HPDE6-E6E7 (cell line): ENCODE data around the gene NRDC.
"Not testable (repeated sequence)": the region's sequence is repeated elsewhere in the genome, so short reads cannot be mapped to it uniquely, and the experiment has no call there.

Experiments used
- DNase-seq: peaks from one replicate; pipeline ENCODE4 v3.0.0; 2011; ENCODE audit warnings: missing footprints; ENCODE audit errors: extremely low spot score

Gene NRDC

DNA sequence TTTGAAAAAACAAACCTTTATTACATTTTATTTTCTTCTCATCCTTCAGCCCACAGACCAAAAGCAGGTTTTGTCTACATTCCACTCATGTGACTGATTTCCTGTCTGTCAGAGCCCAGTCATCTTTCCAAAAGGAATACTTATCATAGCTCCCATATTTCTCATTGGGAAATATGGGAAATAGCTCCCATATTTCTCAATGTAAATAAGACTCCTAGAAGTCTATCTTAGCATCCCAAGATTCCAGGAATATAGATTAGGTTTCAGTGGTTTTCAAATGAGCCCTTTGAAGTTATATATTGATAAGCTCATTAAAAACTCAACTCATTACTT, 19.1 kb upstream of the NRDC start:
- peak; percentile 44 for DNase-seq

DNA sequence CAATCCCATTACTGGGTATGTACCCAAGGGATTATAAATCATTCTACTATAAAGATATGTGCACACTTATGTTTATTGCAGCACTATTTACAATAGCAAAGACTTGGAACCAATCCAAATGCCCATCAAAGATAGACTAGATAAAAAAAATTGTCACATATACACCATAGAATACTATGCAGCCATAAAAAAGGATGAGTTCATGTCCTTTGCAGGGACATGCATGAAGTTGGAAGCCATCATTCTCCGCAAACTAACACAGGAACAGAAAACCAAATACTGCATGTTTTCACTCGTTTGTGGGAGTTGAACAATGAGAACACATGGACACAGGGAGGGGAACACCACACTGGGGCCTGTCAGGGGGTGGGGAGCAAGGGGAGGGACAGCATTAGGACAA, 16.2 kb upstream of the NRDC start:
- not testable (repeated sequence) for DNase-seq

DNA sequence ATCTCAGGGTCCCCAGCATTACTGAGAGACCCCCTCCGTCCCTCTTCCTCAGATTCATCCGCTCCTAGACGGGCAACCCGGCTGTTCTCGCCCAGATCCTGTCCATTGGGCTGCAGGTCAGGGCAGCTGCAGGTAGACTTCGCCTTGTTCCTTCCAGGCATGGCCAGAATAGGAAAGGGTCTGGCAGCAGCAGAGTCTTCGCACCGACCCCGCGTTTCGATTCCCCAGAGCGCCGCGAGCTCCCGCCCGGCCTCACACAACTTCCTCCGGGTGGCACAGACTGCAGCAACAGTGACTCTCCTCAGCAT, 265 bp downstream of the NRDC start:
- no peak for DNase-seq

DNA sequence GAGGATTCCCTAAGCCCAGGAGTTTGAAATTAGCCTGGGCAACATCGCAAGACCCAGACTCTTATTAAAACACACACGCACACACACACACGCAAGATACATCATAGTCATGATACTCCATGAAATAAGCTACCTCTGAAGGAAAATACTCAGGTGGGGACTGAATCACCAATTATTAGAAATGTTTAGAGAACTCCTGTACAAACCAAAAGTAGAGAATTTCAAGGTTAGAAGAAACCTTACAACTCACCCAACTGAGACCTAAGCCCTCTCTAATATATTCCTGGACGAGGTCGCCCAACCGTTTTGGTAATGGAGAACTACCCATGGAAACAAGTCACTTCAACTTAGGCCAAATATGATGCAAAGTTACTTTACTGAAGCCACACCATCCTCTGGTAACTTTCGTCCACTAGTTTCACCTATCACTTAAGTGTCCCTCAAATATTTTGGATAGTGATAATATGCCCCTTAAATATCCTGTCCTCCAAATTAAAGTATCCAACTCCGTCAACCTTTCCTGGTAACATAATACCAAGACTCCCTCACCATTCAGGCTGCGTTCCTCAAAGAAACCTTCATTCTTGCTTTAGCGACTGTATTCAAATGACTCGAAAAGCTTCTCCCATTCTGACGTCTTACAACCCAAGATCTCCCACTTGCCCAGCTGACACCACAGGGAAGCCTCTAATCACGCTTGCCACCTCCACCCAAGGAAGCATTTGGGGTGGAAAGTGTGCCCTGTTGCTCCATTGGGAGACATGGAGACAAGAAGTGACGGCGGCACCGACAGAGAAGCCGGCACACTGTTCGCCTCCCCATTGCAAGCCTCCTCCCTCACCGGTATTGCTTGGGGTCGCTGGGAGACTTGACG, 856 bp downstream of the NRDC start:
- no peak for DNase-seq

DNA sequence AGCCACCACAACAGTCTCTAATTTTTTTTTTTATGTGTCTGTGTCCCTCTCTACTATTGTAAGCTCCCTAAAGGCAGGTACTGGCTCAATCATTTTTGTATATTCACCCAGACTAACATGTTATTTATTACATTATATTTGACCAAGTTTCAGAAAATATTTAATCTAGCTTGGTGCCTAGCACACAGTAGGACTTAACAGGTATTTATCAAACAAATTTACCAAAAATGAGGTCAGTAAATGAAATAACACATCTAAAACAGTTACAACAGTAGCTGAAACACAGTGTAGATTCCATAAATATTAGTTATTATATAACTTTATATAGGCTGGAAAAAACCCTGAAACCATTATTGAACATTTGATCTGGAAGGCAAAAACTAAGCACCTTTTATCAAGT, 2.7 kb downstream of the NRDC start:
- no peak for DNase-seq

DNA sequence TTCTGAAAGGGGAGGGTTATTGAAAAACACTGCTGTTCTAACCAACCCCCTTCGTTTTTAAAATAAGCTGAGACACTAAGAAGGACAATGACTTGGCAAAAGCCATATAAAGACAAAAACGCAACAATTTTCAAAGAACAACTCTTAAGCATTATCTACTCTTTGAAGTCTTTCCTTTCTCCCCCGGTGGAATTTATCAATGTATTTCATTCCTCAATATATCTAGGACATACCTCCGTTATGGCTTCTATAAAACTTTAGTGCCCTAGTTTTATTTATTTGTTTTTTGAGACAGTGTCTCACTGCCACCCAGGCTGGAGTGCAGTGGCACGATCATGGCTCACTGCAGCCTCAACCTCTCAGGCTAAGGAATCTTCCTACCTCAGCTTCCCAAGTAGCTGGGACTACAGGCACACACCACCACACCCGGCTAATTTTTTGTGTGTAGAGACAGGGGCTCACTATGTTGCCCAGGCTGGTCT, 3.2 kb downstream of the NRDC start:
- no peak for DNase-seq

DNA sequence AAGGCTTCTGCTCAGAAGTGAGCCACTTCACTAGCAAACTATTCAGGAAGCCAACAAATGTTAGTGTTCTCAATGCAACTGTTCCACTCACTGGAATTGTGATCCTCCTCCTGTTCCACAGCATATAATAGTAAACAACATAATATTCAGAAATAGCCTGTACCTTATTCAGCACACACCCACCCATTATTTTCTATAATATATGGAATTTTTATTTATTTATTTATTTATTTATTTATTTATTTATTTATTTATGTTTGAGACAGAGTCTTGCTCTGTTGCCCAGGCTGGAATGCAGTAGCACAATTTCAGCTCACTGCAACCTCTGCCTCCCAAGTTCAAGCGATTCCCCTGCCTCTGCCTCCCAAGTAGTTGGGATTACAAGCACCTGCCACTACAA, 5.3 kb downstream of the NRDC start:
- DNase-seq: not testable (repeated sequence)

DNA sequence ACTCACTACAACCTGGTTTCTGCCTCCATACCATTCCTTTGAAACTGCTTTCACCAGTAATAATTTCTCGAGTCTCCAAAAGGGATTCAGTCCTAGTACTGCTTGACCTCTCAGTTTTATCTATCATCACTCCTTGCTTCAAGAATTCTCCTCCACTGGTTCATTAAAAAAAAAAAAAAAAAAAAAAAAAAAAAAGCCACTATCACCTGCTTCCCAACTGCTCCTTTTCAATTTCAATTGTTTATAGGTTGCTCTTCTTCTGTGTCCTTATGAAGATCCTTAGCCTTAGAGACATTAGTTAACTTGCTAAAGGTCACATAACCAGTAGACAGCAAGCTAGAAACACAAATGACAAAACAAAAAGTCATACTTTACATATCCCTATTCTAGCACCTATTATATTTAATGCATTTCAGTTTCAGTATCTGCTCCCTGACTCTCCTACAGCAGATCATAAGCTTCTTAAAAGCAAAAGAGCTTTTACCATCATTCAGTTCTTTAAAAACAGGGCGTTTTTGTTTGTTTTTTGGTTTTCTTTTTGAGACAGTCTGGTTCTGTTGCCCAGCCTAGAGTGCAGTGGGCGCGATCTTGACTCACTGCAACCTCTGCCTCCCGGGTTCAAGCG, 7.1 kb downstream of the NRDC start:
- DNase-seq: no peak

DNA sequence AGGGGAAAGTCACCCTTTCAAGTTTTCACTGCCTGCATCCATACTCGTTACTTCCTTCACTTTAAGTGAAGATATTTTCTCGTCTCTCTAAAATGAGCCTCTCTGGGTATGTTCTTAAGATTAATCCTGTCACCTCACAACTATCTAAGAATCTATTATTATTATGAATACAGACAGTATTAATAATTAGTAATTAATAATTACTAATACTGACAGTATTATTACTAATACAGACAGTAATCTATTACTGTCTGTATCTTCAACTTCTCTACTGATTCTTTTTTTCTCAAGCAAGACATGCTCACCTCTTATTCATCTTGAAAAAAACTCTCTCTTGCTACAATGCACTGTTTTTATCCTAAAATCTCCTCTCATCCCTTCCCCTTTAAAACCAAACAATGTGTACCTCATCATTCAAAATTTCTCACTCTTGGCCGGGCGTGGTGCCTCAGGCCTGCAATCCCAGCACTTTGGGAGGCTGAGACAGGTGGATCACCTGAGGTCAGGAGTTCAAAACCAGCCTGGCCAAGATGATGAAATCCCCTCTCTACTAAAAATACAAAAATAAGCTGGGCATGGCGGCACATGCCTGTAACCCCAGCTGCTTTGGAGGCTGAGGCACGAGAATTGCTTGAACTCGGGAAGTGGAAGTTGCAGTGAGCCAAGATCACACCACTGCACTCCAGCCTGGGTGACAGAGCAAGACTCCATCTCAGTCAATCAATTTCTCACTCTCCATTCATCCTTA, 7.8 kb downstream of the NRDC start:
- DNase-seq: no peak

DNA sequence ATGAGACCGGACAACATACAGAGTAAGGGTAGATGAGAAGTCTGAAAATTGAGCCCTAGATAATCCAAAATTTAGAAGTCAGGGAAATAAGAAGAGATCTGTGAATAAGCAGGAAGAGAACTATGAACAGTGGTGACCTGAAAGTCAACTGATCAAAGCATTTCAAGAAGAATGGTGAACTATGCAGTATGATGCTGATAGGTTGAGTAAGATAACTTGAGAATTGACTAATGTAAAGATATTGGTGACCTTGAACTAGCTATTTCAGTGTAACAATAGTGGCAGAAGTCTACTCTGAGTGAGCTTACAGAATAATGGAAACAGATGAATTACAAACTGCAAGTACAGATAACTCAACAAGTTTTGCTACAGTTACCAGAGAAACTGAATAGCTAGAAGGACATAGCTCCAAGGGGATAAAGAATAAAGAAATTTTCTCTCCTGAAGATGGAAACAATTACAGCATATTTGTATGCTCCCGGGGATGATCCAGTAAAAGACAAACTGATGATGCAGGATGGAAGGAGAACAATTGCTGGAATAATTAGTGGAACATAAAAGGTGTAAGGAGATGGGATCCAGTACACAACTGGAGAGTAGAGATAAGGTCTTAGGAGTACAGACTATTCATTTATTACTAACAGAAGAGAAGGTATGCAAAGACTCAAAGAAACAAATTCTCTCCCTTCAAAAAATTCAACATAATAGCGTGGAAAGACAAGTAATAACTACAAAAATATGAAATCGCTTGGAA, 10.9 kb downstream of the NRDC start:
- no peak for DNase-seq

DNA sequence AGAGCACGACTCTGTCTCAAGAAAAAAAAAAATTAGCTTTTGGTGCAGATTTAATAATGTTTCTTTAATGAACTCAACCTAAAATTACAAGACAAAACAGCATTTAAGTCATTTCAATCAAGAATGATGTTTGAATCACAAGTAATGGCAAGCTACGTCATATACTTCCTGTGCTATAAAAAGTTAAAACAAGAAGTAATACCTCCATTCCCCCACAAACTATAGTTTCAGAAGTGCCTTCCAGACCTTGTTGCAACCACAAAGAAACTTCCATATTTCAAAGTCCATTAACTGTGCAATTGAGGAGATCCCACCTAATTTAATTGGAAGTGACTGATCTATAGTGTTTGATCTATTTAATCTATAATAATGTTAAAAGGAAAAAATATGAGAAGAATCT, 15.1 kb downstream of the NRDC start:
- DNase-seq: no peak

DNA sequence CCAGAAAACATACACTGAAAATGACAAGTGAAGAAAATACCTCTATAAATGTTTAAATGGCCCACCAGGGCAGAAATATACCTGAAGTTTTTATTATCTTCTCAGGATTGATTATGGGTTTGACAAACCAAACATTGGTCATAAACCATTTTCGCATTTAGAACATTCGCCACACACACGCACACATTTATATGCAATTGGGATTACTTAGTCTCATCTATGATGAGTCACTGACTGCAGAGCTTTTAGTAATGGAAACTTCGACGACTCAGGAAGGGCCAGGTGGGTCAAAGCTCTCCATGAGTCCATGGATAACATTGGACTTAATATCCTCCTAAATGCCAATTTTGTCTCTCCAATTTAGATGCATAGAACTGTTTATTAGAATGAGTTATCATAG, 16.9 kb downstream of the NRDC start:
- no peak for DNase-seq

DNA sequence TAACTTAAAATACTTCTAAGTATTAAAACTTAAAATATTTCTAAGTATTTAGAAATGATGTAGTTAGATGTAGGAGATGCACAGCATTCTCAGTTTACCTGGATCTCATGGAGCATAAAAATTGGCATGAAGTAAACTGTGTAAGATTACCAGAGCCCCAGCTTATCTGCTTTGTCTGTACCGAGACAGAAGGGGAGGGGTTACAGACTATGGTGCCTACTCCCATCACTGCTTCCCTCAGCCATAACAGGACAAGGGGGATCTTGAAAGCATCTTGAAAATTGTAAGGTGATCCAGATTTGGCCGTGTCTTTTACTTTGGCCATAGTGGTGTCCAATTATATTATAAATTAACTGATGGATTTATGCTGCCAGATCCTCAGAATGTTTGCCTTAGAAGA, 18.8 kb downstream of the NRDC start:
- no peak for DNase-seq

DNA sequence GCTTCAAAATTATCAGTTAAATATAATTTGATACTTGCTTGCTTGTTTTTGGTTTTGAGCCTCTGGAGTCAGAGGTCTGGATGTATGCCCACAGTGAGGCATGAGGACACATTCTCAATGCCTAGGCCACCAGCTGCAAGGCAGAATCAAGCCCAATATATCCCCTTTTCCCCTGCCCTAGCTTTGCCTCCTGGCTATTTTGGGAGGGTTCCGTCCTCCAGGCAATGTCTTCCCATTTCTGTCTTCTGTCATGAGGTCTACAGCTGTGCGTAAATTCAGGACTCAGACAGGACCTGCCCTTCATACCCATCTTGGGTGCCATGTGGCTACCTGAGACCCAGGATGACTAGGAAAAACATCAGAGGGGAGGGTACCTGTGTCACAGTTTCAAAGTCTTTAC, 19.2 kb downstream of the NRDC start:
- DNase-seq: no peak

DNA sequence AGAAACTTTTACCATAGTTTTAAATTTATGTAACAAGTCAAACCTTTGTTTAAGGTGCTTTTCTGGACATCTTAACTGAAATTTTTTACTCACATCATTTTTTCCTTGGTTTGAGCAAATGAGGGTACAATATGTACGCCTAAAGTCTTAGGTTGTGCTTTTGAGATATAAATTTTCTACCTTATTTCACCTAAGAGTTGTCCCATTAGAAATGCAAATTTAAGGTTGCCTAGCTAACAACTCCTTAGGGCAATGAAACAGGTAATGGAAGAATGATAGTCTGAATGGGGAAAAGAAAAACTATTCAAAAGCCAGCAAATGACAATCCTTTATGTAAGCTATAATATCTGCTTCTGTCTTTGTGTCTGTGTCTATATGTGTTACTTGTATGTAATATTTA, 19.6 kb downstream of the NRDC start:
- DNase-seq: no peak

DNA sequence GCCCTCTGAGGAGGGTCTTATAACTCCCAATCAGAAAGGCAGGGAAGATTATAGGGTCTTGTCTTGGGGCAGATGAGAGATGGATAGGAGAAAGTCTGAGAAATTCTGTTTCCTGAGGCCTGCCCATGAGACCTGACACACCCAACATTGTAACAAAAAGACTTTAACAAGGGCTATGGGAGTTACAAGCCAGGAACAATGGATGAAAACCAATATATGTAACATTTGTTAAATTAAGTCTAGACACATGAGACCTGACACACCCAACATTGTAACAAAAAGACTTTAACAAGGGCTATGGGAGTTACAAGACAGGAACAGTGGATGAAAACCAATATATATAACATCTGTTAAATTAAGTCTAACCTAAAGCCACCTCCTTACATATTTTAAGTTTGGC, 21.8 kb downstream of the NRDC start:
- no peak for DNase-seq

DNA sequence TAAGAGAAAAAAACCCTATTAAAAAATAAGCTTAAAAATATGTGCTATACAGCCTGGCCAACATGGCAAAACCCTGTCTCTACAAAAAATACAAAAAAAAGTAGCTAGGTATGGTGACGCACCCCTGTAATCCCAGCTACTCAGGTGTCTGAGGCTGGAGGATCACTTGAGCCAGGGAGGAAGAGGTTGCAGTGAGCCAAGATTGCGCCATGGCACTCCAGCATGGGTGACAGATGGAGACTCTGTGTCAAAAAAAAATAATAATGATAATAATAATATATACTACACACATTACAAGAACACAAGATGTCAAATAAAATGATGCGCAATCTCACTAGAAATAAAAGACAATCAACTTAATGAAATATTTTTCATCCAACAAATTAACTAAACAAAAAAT, 22.9 kb downstream of the NRDC start:
- DNase-seq: no peak

DNA sequence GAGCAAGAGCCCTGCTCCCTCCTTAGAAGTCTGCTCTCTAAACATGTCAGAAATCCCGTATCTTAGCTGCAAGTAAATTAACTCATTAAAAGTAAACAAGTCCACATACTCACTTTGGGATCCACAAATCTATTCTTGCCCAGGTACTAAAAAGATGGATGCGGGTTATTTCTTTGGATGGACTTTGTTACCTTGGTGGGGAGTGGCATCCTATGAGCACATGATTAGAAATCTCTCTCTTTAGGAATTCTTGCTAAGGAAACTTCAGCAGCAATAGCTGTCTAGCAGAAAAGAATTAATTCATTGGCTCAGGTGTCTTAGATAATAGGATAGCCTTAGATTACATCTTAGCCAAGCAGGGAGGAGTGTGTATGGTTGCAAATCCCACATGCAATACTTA, 25.2 kb downstream of the NRDC start:
- no peak for DNase-seq

DNA sequence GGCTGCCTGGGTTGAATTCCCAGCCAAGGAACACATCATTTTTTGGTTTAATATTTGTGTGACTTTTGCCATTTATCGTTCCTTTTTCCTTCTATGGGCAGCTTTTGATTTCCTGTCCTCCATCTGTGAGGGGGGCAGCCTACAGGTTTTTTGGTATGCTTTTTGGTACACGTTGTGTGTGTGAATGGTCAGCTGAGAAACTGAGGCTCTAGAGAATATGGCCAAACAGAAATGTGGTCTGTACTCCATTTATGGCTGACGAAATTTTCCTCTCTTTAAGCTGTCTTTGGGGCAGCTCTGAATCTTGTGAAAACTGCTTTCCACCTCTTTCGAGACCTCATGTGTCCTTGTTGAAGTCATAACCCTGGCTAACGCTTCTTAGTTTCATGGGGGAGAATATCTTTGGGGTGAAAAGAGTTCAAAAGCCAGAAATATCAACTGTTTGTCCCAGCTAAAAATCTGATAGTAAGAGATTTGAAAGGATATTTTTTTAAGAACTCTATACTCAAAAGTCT, 26.6 kb downstream of the NRDC start:
- DNase-seq: no peak

DNA sequence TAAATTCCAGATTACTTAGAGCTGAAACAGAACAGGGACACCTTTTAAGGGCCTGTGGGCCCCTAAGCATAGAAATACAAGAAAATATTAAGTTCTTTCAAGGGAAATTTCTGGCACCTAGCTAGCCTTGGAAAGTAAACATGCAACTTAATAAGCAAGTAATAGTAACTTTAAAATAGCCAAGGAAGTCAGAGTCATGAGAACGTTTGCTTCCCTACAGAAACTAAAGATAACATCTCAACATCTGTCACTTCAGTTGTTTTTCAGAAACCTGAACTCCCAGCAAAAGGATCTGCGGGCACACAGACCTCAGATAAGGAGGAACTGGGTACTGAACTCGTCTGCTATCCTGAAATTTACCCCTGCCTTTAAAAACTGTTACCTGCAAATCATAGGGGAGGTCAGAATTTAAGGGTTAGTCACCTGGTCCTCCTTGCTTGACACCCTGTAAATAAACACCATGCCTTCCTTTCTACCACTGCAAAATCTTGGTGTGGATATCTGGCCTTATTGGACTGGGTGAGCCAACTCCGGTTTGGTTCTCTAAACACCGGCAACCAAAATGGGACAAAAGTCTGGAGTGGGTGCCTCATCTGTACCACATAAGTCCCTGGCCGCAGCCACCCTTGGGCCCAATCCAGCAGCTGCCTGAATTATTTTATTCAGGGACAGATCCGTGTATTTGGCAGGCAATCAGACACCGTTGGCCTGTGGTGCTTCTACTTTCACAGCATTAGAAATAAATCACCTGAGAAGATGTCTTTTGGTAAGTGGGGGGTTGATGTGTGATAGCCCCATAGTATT, 27.9 kb downstream of the NRDC start:
- no peak for DNase-seq

DNA sequence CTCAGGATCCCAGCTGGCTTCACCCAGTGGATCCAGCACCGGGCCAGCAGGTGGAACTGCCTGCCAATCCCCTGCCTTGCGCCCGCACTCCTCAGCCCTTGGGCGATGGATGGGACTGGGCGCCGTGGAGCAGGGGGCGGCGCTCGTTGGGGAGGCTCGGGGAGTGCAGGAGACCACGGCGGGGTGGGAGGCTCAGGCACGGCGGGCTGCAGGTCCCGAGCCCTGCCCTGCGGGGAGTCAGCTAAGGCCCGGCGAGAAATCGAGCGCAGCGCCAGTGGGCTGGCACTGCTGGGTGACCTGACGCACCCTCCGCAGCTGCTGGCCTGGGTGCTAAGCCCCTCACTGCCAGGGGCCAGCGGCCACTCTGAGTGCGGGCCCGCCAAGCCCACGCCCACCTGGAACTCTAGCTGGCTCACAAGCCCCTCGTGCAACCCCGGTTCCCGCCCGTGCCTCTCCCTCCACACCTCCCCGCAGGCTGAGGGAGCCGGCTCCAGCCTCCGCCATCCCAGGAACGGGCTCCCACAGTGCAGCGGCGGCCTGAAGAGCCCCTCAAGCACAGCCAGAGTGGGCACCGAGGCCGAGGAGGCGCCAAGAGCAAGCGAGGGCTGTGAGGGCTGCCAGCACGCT, 31.1 kb downstream of the NRDC start:
- DNase-seq: no peak
